NAMALWA (cell line): ENCODE measurements around the gene HOXC12.
A peak's percentile ranks its signal among the peaks of the same experiment; 100 is the strongest.

Source experiments
- DNase-seq: peaks from one replicate; pipeline ENCODE4 v3.0.0-alpha.2; 2015; ENCODE audit warnings: low spot score

Gene HOXC12

GRCh38 chr12:53940443-53941014, 14.2 kb upstream of the HOXC12 start:
- no peak for DNase-seq

- no peak for DNase-seq
These were observed 13.5 kb upstream of the HOXC12 start for GRCh38 chr12:53941187-53941586.

DNA sequence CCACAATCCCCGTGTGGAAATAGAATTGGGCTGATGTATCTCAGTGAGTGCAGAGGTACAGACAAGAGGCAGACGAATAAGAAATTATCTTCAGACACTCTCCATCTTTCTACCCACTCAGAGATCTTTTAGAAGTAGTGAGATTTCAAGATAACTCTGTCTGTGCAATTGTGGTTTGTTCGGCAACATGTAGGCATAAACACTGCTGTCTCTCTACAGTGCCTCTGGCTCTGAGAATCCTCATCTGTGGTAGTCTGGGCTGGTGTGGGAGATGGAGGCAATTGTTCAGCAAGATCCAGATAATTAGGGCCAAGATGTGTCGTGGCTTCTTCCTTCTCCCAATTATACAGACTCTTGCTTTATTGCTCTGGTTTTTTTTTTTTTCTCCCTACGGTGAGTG, 13.0 kb upstream of the HOXC12 start:
- no peak for DNase-seq

DNA sequence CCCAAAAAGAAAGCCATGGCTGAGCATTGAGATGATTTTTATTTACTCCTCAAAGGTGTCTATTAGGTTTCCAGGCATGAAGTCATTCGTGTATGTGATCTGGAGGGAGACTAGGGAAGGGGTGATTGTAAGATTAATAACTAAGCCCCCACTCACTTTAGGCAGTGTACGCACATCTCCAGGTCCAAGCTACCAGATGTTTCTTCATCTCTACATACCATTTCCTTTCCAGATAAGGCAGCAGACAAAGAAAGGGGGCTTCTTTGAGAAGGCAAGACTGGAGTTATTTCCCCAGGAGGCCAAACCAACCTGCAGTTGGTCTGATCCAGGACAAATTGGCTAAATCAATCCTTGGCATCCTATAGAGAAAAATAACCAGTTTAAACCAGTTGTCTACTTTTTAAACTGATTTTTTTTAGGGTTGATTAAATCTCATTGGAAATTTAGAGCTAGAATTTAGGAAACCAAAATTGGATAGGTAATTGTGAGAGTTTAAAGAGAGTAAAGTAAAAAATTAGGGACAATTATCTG, 12.2 kb upstream of the HOXC12 start:
- no peak for DNase-seq

DNA sequence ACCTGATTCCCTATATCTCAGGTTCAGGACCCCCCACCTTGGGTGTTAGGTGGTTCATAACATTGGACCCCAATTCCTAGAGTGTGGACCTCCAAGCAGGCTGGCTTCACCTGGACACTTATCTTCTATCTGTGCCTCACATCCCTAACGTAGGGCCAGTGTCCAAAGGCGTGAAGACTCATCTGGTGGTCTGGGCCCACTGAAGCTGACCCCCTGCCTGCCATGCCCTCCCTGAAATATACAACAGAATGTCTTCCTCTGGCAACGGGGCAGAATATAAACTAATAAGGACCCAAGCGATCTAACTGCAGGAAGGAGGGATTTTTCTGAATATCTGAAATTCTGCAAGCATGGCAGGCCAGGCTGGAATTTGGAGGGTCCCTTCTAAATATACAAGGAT, 10.5 kb upstream of the HOXC12 start:
- no peak for DNase-seq

DNA sequence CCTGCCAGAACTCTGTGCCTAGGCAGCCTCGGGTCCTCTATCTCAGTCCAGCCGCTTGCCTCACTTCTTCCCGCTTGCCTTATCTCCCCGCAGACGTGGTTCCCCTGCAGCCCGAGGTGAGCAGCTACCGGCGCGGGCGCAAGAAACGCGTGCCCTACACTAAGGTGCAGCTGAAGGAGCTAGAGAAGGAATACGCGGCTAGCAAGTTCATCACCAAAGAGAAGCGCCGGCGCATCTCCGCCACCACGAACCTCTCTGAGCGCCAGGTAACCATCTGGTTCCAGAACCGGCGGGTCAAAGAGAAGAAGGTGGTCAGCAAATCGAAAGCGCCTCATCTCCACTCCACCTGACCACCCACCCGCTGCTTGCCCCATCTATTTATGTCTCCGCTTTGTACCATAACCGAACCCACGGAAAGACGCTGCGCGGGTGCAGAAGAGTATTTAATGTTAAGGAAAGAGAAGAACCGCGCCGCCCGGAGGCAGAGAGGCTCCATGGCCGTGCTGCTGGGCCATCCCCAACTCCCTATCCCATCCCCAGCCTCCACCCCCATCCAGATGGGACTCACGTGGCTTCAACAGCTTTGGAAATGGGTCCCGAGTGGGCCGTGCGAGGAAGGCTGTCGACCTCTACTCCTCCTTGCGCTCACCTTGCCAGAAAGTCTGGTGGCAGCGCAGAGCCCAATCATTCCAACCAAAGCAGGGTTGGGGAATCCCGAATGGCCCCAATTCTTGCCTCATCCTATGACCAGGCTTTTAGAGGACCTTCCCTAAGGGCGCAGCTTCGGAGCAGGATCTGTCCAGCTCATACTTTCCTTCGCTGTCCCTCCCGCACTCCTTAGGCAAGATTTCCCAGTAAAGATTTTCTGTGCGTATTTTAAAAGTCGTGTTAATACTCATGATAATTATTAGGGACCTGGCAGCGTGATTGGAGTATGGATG, 9.5 kb upstream of the HOXC12 start:
- DNase-seq: no peak

DNA sequence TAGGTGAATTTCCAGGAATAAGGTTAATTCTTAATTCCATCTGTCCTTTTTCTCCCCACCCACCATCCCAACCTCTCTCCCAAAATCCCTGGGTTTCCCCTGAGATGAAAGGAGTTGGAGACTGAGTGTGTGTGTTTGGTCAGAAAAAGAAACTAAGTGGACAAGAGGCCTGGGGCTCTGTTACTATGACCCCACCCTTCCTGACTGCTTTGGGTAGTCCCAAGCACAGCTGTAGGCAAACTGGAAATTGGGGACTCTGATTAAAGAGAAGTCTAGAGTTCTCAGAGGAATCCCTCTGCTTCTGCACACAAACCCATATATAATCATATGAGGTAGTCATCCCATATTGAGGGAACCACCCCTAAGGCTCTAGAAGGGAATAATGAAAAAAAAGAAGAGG, 7.0 kb upstream of the HOXC12 start:
- no peak for DNase-seq

DNA sequence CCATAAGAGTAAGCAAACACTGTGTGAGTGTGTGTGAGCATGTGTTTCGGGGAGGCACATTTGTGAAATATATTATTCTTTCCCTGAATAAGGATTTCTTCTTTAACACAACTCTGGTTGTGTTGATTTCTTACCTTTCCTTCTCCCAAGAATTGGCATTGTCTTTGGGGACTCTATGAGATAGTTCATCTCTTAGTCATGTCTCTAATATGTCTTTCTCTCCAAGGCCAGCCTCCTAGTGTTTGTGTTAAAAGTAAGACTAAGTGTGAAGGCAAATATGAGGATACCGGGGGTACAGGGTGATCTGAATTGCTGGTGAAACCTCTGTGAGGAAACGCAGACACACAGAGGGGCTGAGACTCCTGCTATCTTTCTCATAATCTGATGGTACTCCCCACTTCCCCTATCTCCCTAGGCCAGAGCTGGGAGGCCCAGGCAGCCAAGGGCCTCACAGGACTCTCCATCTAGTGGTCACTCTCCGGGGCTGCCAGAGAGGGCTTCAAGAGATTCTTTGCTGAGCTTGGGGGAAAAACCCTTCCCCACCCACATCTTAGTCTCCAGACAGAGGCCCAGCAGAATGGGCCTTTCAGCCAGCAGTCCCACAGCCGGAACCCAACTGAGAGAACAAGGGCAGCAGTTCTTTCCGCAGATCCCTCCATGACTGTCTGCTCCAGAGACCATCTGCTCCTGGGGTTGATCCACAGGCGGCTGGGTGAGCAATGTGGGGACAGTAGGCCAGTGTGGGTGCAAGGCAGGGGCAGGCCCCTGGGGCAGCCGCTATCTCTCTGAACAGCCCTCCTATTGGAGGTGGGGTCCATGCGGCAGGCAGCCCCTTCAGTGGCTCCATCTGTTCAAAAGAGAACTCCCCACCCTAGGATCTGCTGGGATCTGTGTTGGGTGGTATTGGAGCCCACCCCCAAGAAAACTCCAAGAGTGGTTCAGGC, 5.8 kb upstream of the HOXC12 start:
- no peak for DNase-seq

DNA sequence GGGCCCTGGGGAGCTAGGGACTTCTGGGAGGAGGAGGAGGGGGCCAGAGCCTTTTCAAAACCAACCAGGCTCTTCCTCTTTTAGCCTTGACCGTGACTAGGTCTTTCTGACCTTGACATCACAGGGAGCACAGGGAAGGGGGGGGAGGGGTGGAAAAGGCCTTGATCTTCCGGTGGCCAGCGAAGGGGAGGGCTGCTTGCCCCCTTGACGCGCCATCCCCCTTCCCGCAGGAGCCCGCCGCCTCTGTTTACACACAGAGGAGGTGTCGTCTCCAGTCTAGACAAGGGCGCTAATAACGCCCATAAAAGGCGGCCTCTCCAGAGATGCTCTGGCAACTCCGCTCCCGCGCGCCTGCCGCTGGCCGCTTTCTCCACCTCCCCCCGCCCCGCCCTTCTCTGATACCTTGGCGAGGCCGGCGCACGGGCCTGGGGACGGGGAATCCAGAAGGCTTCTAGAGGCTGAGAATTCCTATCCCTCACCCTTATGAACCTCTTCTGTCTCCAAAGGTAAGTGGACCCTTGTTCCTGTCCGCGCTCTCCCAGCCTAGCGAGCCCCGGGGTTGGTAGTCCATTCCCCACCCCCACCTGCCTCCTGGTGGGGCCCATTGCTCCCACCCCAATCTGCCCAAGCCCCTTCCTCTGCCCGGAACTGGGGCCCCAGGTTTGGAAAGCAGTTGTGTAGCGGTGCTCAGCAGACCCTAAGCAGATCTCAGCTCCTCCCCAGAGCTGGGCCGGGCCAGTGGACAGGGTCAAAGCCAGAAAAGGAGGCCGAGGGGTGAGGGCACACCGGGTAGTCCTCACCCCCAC, 4.9 kb upstream of the HOXC12 start:
- DNase-seq: no peak

GRCh38 chr12:53950437-53950773, 4.3 kb upstream of the HOXC12 start:
- peak; percentile 30 for DNase-seq

DNA sequence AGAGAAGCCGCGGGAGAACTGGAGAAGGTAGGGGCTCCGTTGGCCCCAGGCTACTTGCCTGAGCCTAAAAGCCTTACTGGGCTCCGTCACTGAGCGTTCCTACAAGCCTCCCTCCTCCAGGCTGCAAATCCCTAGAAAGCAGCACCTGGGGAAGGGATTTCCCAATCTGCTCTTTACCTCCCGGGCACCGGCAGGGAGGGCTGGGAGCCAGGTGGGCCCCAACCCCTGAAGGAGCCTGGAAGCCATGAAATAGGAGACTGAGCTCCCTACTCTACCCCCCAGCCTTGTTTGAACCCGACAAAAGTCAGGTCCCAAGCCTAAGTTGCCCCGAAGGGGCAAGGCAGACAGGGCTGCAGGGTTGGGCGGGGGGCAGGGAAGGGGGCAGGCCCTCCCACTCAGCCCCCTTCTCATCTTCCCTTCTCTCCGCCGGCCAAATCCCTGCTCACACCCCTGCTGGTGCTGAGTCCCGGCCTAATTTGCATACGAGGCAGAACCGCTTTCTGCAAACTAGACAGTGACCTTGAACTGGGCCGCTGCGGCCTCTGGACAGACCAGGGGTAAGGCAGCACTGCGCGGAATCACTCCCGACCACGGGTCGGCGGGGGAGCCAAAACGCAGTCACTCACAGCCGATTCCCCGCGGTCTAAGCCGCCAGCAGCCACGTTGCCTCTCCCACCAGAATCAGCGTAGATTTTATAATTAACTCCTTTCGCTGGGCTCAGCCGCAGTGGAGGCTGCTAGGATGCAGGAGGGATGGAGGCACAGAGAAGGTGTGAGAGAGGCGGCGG, 3.7 kb upstream of the HOXC12 start:
- DNase-seq: no peak

GRCh38 chr12:53951577-53952334, 2.9 kb upstream of the HOXC12 start:
- no peak for DNase-seq

- no peak for DNase-seq
These were observed 2.4 kb upstream of the HOXC12 start for GRCh38 chr12:53952335-53952694.

GRCh38 chr12:53952871-53953734, 1.6 kb upstream of the HOXC12 start:
- no peak for DNase-seq

DNA sequence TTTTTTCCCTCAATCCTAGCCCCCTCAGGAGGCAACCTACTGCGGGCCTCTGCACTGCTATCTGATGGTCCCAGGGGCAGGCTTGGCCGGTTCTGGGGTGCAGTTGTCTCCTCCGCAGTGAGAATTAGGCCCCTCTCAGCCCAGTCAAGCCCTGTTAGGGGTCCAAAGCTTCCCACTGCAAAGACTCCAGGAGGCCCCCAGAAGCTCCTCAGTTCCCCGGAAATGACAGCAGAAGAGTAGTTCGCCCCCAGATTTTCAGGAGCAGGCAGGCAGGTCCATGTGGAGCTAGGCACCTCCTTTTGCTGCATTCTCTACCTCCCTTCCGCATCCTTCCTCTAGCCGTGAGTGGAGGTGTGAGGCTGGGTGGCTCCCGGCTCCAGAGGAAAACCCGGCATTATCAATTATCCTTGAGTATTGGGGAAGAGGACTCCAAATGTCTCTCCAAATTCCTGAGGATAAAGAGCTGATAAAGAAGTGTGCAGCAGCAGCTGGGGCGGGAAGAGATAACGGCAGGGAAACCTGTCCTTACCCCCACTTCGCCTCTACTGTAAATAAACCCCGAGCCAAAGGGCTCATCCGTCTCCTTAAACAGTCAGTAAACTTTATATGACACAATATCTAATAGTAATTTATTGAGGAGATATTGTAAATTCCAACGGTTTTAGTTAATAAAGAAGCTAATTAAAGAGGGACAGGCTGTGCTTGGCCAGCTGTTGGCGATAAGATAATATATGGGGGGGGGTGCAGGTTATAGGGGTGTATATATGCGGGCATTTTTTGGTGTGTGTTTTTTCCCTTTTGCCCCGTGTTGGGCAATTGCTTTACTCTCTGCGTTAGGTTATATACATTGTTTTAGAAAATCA, 641 bp upstream of the HOXC12 start:
- no peak for DNase-seq

GRCh38 chr12:53955036-53955775, 503 bp downstream of the HOXC12 start:
- no peak for DNase-seq

DNA sequence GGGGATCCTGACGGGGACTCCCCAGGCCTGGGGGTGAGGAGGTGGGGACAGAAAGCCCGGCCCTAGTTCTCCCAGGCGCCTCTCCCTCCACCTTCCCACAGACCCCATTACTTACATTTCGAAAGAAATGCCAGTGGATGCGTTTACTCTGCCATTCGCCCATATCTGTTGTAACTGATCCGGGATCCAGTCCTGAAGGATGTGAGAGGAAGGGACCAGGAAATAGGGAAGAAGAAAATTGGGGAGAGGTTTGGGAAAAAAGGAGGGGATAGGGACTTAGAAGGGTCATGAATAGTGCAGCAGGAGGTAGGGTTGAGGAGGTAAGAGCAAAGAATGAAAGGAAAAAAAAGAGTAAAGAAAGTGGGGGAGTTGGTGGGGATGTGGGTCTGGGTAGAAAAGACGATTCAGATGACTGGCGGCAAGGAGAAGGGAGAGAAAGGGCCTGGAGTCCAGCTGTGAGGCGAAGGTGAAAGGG, 1.1 kb downstream of the HOXC12 start:
- no peak for DNase-seq
